ENCODE data around the gene ISY1. TPM values are rescaled to one million over a fixed set of nuclear protein-coding genes. Genes with fewer than 3 reads are reported as not detected.

The ISY1 gene
- polyA plus RNA-seq, 1 donor (not counting 4 experiments of a cell fraction or from before 2014, with no cell fraction given) = 25.5 TPM

DNA sequence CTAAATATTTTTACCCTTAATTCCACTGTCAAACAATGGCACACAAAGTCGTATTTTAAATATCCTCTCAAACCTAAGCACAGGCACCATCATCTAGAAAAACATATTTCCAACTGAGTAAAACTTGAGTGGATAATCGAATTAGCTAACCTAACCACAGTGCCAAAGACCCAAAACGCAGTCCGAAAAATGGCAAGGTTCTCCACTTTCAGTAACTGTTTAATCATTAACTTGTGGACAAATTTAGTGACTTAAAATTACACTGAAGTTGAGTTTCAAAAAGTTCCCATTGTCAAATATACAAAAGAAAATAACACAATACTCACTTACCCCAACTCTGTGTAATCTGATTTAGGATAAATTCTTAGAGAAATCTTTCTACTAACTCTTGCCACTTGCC is 12.9 kb upstream of the ISY1 start:
- H3K4me2 ChIP-seq (ENCODE audit: control insufficient read depth, extremely low read depth, insufficient read depth, low read depth, low read length) = no peak overlapping the region

DNA sequence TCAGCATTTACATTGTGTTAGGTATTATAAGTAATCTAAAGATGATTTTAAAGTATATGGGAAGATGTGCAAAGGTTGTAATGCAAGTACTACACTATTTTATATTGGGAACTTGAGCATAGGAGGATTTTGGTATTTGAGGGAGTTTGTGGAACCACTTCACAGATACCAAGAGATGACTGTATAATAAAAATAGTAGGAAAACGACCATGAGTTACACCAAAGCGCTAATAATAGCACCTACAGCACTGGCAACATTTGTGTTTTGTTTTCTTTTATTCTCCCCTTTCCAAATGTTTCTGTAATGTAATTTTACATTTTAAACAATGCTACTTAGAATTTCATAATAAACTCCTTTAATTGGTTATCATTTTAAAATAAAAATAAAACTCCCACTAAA is 12.3 kb upstream of the ISY1 start:
- Histone ChIP-seq H3K4me1 (ENCODE audit: control insufficient read depth, extremely low read depth, insufficient read depth, low read length) (peaks cover 4% of the 10 kb centered on the region), H3K36me3 (ENCODE audit: control insufficient read depth in 2 of 2, extremely low read depth in 1 of 2, insufficient read depth in 2 of 2, low read length in 2 of 2) (peaks cover 19 to 43% of the 10 kb centered on the region in 2 experiments), H3K27me3 (ENCODE audit: control insufficient read depth, extremely low read depth, insufficient read depth, low read length) (no peaks in the 10 kb centered on the region), H3K9me1 (ENCODE audit: control insufficient read depth, extremely low read depth, insufficient read depth, low read length) (no peaks in the 10 kb centered on the region), H2AFZ (ENCODE audit: control insufficient read depth, low read length) (no peak overlapping the region), H3K9ac (ENCODE audit: control insufficient read depth, extremely low read depth, insufficient read depth, low read length) (no peak overlapping the region), H3K9me3 (ENCODE audit: control insufficient read depth, low read depth, low read length) (no peaks in the 10 kb centered on the region), H3K4me2 (ENCODE audit: control insufficient read depth, extremely low read depth, insufficient read depth, low read depth, low read length) (no peak overlapping the region), H4K20me1 (ENCODE audit: control insufficient read depth, extremely low read depth, insufficient read depth, low read length) (peaks cover 50% of the 10 kb centered on the region), H3K4me3 (ENCODE audit: control insufficient read depth in 2 of 3, extremely low read depth in 1 of 3, insufficient read depth in 2 of 3, low read depth in 1 of 3, low read length in 3 of 3) (no peak overlapping the region), H3K79me2 (ENCODE audit: control insufficient read depth, insufficient read depth, low read length) (peaks cover 88% of the 10 kb centered on the region), H3K27ac (ENCODE audit: control insufficient read depth, insufficient read depth, low read length) (no peak overlapping the region)
- FAIRE-seq = no peak
- DNase-seq (ENCODE audit: low read depth, low spot score) = no peak
- TF ChIP-seq EZH2 (IDR thresholded peaks at IDR 0.05; ENCODE audit: low read length) = no peak
- TF ChIP-seq, protein P1, sequence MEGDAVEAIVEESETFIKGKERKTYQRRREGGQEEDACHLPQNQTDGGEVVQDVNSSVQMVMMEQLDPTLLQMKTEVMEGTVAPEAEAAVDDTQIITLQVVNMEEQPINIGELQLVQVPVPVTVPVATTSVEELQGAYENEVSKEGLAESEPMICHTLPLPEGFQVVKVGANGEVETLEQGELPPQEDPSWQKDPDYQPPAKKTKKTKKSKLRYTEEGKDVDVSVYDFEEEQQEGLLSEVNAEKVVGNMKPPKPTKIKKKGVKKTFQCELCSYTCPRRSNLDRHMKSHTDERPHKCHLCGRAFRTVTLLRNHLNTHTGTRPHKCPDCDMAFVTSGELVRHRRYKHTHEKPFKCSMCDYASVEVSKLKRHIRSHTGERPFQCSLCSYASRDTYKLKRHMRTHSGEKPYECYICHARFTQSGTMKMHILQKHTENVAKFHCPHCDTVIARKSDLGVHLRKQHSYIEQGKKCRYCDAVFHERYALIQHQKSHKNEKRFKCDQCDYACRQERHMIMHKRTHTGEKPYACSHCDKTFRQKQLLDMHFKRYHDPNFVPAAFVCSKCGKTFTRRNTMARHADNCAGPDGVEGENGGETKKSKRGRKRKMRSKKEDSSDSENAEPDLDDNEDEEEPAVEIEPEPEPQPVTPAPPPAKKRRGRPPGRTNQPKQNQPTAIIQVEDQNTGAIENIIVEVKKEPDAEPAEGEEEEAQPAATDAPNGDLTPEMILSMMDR (optimal IDR thresholded peaks at IDR 0.05 in 1 of 3, IDR thresholded peaks at IDR 0.05 in 1 of 3, conservative IDR thresholded peaks at IDR 0.05 in 1 of 3; ENCODE audit: extremely low read depth in 1 of 3, insufficient read depth in 2 of 3, low read length in 3 of 3) = no peak
- dilution Hi-C loops (cut with MboI; ENCODE audit: extremely low pct_ligation_motif_present, low sequenced_read_pairs) = no loop called here

More for the DNA sequence above, 12.9 kb upstream of the ISY1 start:
- no peaks in the 10 kb centered on the region for H3K27me3 ChIP-seq (ENCODE audit: control insufficient read depth, extremely low read depth, insufficient read depth, low read length)
- H3K27ac ChIP-seq (ENCODE audit: control insufficient read depth, insufficient read depth, low read length) = no peak overlapping the region
- no peak overlapping the region for H2AFZ ChIP-seq (ENCODE audit: control insufficient read depth, low read length)
- H3K9me1 ChIP-seq (ENCODE audit: control insufficient read depth, extremely low read depth, insufficient read depth, low read length) = no peaks in the 10 kb centered on the region
- FAIRE-seq = no peak
- TF ChIP-seq, protein P1 (optimal IDR thresholded peaks at IDR 0.05 in 1 of 3, IDR thresholded peaks at IDR 0.05 in 1 of 3, conservative IDR thresholded peaks at IDR 0.05 in 1 of 3; ENCODE audit: extremely low read depth in 1 of 3, insufficient read depth in 2 of 3, low read length in 3 of 3) = no peak
- no peak for TF ChIP-seq EZH2 (IDR thresholded peaks at IDR 0.05; ENCODE audit: low read length)
- peaks cover 55% of the 10 kb centered on the region for H4K20me1 ChIP-seq (ENCODE audit: control insufficient read depth, extremely low read depth, insufficient read depth, low read length)
- dilution Hi-C loops (cut with MboI; ENCODE audit: extremely low pct_ligation_motif_present, low sequenced_read_pairs) = no loop called here
- no peak overlapping the region for H3K9ac ChIP-seq (ENCODE audit: control insufficient read depth, extremely low read depth, insufficient read depth, low read length)
- H3K4me3 ChIP-seq (ENCODE audit: control insufficient read depth in 2 of 3, extremely low read depth in 1 of 3, insufficient read depth in 2 of 3, low read depth in 1 of 3, low read length in 3 of 3) = no peak overlapping the region
- DNase-seq (ENCODE audit: low read depth, low spot score) = no peak
- H3K4me1 ChIP-seq (ENCODE audit: control insufficient read depth, extremely low read depth, insufficient read depth, low read length) = peaks cover 10% of the 10 kb centered on the region
- peaks cover 93% of the 10 kb centered on the region for H3K79me2 ChIP-seq (ENCODE audit: control insufficient read depth, insufficient read depth, low read length)
- no peaks in the 10 kb centered on the region for H3K9me3 ChIP-seq (ENCODE audit: control insufficient read depth, low read depth, low read length)
- H3K36me3 ChIP-seq (ENCODE audit: control insufficient read depth in 2 of 2, extremely low read depth in 1 of 2, insufficient read depth in 2 of 2, low read length in 2 of 2) = peaks cover 20 to 46% of the 10 kb centered on the region in 2 experiments

All from keratinocyte (primary cell).